GM19025 (cell line): ENCODE data around the gene OBP2A.
"Not testable (repeated sequence)": the region's sequence is repeated elsewhere in the genome, so short reads cannot be mapped to it uniquely, and the experiment has no call there.

Source experiments
- ATAC-seq: cut with Tn5 transposase; IDR thresholded peaks from one replicate; pipeline ENCODE4 v1.9.1; 2021; ENCODE audit warnings: mild to moderate bottlenecking, low read depth, moderate library complexity; ENCODE audit not compliant: unreplicated experiment

The OBP2A gene

GRCh38 chr9:135525241-135526088 lies 20.5 kb upstream of the OBP2A start:
- no peak for ATAC-seq

GRCh38 chr9:135526089-135526729 lies 19.7 kb upstream of the OBP2A start:
- no peak for ATAC-seq

- ATAC-seq: no peak
These were observed 19.0 kb upstream of the OBP2A start for GRCh38 chr9:135526730-135527571.

- not testable (repeated sequence) for ATAC-seq
These were observed 17.0 kb upstream of the OBP2A start for GRCh38 chr9:135528842-135529435.

- no peak for ATAC-seq
These were observed 15.8 kb upstream of the OBP2A start for GRCh38 chr9:135530146-135530545.

- ATAC-seq: no peak
These were observed 14.8 kb upstream of the OBP2A start for GRCh38 chr9:135531096-135531495.

- ATAC-seq: no peak
These were observed 12.8 kb upstream of the OBP2A start for GRCh38 chr9:135533113-135533512.

GRCh38 chr9:135533674-135534073 lies 12.3 kb upstream of the OBP2A start:
- ATAC-seq: no peak

GRCh38 chr9:135534192-135534711 lies 11.7 kb upstream of the OBP2A start:
- not testable (repeated sequence) for ATAC-seq

- not testable (repeated sequence) for ATAC-seq
These were observed 11.1 kb upstream of the OBP2A start for GRCh38 chr9:135534826-135535225.

GRCh38 chr9:135535631-135536030 lies 10.3 kb upstream of the OBP2A start:
- ATAC-seq: not testable (repeated sequence)

GRCh38 chr9:135536216-135536615 lies 9.7 kb upstream of the OBP2A start:
- no peak for ATAC-seq

GRCh38 chr9:135543262-135543894 lies 2.5 kb upstream of the OBP2A start:
- ATAC-seq: not testable (repeated sequence)

- no peak for ATAC-seq
These were observed 818 bp upstream of the OBP2A start for GRCh38 chr9:135544981-135545635.

- ATAC-seq: not testable (repeated sequence)
These were observed 1.1 kb downstream of the OBP2A start for GRCh38 chr9:135546792-135547617.

GRCh38 chr9:135547756-135548736 lies 2.1 kb downstream of the OBP2A start:
- no peak for ATAC-seq
